Measurements from ENCODE around the gene RPL36AL. TPM values are rescaled to one million over a fixed set of nuclear protein-coding genes. Genes with fewer than 3 reads are reported as not detected.

The RPL36AL gene
- polyA plus RNA-seq, 1 donor (not counting 4 experiments of a cell fraction or from before 2014, with no cell fraction given) = 327 TPM

- Histone ChIP-seq H4K20me1 (ENCODE audit: control insufficient read depth, extremely low read depth, insufficient read depth, low read length) (no peaks in the 10 kb centered on the region), H3K4me3 (ENCODE audit: control insufficient read depth in 2 of 3, extremely low read depth in 1 of 3, insufficient read depth in 2 of 3, low read depth in 1 of 3, low read length in 3 of 3) (peak overlapping the region; percentile 97 to 98 (median 98)), H3K79me2 (ENCODE audit: control insufficient read depth, insufficient read depth, low read length) (peaks cover 83% of the 10 kb centered on the region), H3K27ac (ENCODE audit: control insufficient read depth, insufficient read depth, low read length) (peak overlapping the region; percentile 95), H3K9me3 (ENCODE audit: control insufficient read depth, low read depth, low read length) (no peaks in the 10 kb centered on the region), H3K9ac (ENCODE audit: control insufficient read depth, extremely low read depth, insufficient read depth, low read length) (peak overlapping the region; percentile 97), H3K36me3 (ENCODE audit: control insufficient read depth in 2 of 2, extremely low read depth in 1 of 2, insufficient read depth in 2 of 2, low read length in 2 of 2) (peaks cover 0 to 4% of the 10 kb centered on the region in 2 experiments), H3K27me3 (ENCODE audit: control insufficient read depth, extremely low read depth, insufficient read depth, low read length) (no peaks in the 10 kb centered on the region), H3K4me2 (ENCODE audit: control insufficient read depth, extremely low read depth, insufficient read depth, low read depth, low read length) (peak overlapping the region; percentile 90), H2AFZ (ENCODE audit: control insufficient read depth, low read length) (peak overlapping the region; percentile 84), H3K9me1 (ENCODE audit: control insufficient read depth, extremely low read depth, insufficient read depth, low read length) (no peaks in the 10 kb centered on the region), H3K4me1 (ENCODE audit: control insufficient read depth, extremely low read depth, insufficient read depth, low read length) (peaks cover 11% of the 10 kb centered on the region)
- no peak for TF ChIP-seq EZH2 (IDR thresholded peaks at IDR 0.05; ENCODE audit: low read length)
- TF ChIP-seq, protein P1, sequence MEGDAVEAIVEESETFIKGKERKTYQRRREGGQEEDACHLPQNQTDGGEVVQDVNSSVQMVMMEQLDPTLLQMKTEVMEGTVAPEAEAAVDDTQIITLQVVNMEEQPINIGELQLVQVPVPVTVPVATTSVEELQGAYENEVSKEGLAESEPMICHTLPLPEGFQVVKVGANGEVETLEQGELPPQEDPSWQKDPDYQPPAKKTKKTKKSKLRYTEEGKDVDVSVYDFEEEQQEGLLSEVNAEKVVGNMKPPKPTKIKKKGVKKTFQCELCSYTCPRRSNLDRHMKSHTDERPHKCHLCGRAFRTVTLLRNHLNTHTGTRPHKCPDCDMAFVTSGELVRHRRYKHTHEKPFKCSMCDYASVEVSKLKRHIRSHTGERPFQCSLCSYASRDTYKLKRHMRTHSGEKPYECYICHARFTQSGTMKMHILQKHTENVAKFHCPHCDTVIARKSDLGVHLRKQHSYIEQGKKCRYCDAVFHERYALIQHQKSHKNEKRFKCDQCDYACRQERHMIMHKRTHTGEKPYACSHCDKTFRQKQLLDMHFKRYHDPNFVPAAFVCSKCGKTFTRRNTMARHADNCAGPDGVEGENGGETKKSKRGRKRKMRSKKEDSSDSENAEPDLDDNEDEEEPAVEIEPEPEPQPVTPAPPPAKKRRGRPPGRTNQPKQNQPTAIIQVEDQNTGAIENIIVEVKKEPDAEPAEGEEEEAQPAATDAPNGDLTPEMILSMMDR (optimal IDR thresholded peaks at IDR 0.05 in 1 of 3, IDR thresholded peaks at IDR 0.05 in 1 of 3, conservative IDR thresholded peaks at IDR 0.05 in 1 of 3; ENCODE audit: extremely low read depth in 1 of 3, insufficient read depth in 2 of 3, low read length in 3 of 3) = peak; percentile 69 to 95 (median 84)
- dilution Hi-C loops (cut with MboI; ENCODE audit: extremely low pct_ligation_motif_present, low sequenced_read_pairs) = no loop called here
- peak; percentile 45 for DNase-seq (ENCODE audit: low read depth, low spot score)
- FAIRE-seq = no peak
Measured at GRCh38 chr14:49633640-49634546, 13.5 kb upstream of the RPL36AL start.

DNA sequence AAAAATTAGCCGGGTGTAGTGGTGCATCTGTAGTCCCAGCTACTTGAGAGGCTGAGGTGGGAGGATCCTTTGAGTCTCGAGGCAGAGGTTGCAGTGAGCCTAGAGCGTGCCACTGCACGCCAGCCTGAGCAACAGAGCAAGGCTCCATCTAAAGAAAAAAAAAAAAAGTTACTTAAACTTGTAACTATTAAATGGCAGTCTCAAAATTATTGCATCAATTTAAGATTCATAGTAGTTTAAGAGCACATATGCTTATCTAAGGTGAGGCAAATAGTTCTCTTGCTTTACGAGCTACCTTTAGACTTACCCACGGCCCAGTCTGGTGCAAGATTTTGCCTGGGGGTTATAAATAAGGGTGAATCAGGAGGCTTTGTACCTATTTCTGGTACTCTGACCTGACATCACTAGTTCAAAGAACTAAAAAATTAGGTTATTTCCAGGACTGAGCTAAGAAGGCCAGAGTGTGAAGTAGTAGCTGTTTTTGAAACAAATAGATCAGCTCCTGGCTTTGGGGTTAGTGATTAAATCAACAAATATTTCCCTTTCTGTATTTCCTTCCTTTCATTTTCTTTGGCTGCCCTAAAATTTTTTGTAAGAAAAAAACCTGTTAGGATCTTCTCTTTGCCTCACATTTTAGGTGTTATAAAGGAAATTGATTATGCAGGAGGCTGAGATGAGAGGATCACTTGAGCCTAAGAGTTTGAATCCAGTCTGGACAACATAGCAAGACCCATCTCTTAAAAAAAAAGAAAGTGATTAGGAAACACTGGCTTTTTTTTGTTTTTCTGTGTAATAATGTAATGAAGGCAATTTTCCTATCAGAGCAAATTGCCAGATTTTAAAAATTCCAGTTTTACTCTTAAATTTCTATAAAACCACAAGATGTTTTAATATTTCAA lies 3.8 kb upstream of the RPL36AL start:
- H2AFZ ChIP-seq (ENCODE audit: control insufficient read depth, low read length) = no peak overlapping the region
- peak overlapping the region; percentile 52 for H3K9ac ChIP-seq (ENCODE audit: control insufficient read depth, extremely low read depth, insufficient read depth, low read length)
- peak overlapping the region in 2 of 3 experiments; percentile 20 to 34 for H3K4me3 ChIP-seq (ENCODE audit: control insufficient read depth in 2 of 3, extremely low read depth in 1 of 3, insufficient read depth in 2 of 3, low read depth in 1 of 3, low read length in 3 of 3)
- dilution Hi-C loops (cut with MboI; ENCODE audit: extremely low pct_ligation_motif_present, low sequenced_read_pairs) = no loop called here
- H3K9me1 ChIP-seq (ENCODE audit: control insufficient read depth, extremely low read depth, insufficient read depth, low read length) = no peaks in the 10 kb centered on the region
- H3K4me2 ChIP-seq (ENCODE audit: control insufficient read depth, extremely low read depth, insufficient read depth, low read depth, low read length) = peak overlapping the region; percentile 100
- DNase-seq (ENCODE audit: low read depth, low spot score) = peak; percentile 42
- no peaks in the 10 kb centered on the region for H3K9me3 ChIP-seq (ENCODE audit: control insufficient read depth, low read depth, low read length)
- peaks cover 7% of the 10 kb centered on the region for H4K20me1 ChIP-seq (ENCODE audit: control insufficient read depth, extremely low read depth, insufficient read depth, low read length)
- TF ChIP-seq, protein P1 (optimal IDR thresholded peaks at IDR 0.05 in 1 of 3, IDR thresholded peaks at IDR 0.05 in 1 of 3, conservative IDR thresholded peaks at IDR 0.05 in 1 of 3; ENCODE audit: extremely low read depth in 1 of 3, insufficient read depth in 2 of 3, low read length in 3 of 3) = no peak
- no peak for TF ChIP-seq EZH2 (IDR thresholded peaks at IDR 0.05; ENCODE audit: low read length)
- no peak for FAIRE-seq
- peaks cover 62% of the 10 kb centered on the region for H3K79me2 ChIP-seq (ENCODE audit: control insufficient read depth, insufficient read depth, low read length)
- peaks cover 32% of the 10 kb centered on the region for H3K4me1 ChIP-seq (ENCODE audit: control insufficient read depth, extremely low read depth, insufficient read depth, low read length)
- peaks cover 0 to 8% of the 10 kb centered on the region in 2 experiments for H3K36me3 ChIP-seq (ENCODE audit: control insufficient read depth in 2 of 2, extremely low read depth in 1 of 2, insufficient read depth in 2 of 2, low read length in 2 of 2)
- H3K27me3 ChIP-seq (ENCODE audit: control insufficient read depth, extremely low read depth, insufficient read depth, low read length) = no peaks in the 10 kb centered on the region
- H3K27ac ChIP-seq (ENCODE audit: control insufficient read depth, insufficient read depth, low read length) = peak overlapping the region; percentile 99

Measured in keratinocyte (primary cell).